ENCODE results near the gene TRAP1.

DNA sequence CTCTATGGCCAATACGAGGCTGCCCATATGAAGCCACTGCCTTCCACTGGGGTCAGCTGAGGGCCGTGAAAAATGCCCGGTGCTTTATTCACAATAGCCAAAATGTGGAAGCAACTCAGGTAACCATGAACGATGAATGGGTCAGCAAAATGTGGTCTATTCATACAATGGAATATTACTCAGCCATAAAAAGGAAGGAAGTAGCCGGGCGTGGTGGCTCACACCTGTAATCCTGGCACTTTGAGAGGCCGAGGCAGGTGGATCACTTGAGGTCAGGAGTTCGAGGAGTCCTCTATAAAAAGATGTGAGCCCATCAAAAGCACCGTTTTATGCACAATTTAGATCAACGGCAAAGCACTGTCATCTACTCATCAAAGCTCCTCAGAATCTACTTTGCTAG, 5.2 kb upstream of the TRAP1 start:
- TF ChIP-seq POLR2A (IDR thresholded peaks at IDR 0.05; ENCODE audit: low read length) (no peak), GATA1 (IDR thresholded peaks at IDR 0.05; ENCODE audit: low read depth, low read length) (no peak)

Data from erythroblast (primary cell).